ENCODE results near the gene AQP10. TPM values are rescaled to one million over a fixed set of nuclear protein-coding genes. Genes with fewer than 3 reads are reported as not detected.

The AQP10 gene
- polyA plus RNA-seq, 1 of the 3 experiments (the other 2 are of a cell fraction): 0.02 TPM

DNA sequence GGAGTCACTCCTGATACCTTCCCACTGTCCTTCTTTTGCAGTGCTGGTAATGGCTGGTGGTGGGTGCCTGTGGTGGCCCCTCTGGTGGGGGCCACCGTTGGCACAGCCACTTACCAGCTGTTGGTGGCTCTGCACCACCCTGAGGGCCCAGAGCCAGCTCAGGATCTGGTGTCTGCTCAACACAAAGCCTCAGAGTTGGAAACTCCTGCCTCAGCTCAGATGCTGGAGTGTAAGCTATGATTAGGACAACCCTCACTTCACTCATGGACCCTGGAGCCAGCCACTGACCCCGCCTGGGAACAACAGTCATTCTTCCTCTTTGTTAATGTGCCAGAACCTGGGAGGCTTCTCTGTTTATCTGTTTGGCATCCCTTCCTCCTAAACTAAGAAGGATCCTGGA, 3.3 kb downstream of the AQP10 start (continued):
- TF ChIP-seq EZH2phosphoT487 (IDR thresholded peaks at IDR 0.05; ENCODE audit: borderline replicate concordance, low read depth): no peak
- no peak for TF ChIP-seq GATA2 (CRISPR knock-in tag; IDR thresholded peaks at IDR 0.05)
- TF ChIP-seq EP300 (IDR thresholded peaks at IDR 0.05; ENCODE audit: borderline replicate concordance in 1 of 2, low read depth in 1 of 2, low read length in 1 of 2): no peak

DNA sequence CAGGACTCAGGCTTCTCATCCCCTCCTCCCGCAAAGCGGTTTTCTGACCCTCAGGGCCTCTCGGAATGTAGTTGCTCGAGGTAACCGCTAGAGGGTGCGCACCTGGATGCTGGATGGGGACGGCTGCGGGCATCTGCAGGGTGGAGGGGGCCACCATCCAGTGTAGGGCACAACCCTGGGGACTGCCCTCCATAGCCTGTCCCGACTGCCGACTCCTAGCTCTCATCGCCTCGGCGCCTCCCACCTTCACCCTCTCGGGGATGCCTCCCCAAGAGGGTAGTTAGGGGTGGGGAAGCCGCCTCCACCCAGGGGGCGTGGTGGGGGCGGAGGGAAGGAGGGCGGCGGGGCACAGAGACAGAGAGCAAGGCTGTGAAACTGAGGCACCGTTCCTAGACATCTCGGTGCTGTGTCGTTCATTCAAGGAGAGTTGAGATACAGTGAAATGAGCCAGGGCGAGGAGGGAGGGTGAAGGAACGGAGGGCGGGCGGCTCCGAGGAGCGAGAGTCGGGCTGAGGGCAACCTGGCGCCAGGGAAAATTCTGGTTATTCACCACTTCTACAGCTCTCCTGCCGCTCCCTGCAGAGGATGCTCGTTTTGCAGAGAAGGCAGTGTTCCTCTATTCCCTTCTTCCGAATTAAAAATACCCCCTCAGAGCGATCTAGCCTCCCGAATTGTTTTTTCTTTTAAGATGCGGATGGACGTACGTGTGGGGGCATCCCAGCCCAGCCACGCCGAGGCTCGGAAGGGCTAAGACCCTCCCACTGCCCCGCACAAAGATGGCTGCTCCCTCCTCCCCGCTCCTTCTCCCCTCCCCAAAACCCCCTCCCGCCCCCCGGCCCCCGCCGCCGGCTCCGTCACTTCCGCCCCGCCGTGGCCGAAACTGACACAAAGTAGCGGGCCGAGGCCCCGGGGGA, 4.0 kb downstream of the AQP10 start, which contains the start of gene ATP8B2:
TSS of gene ATP8B2 (plus strand) at position 857 of the 914 bp plus-strand sequence. CDS start 2,617 bp downstream, outside the sequence.
- WGBS (ENCODE audit: low lambda C conversion rate): under 1% methylated on average over 45 of the region's 56 CpGs
- H3K4me3 ChIP-seq (ENCODE audit: low read depth in 2 of 2, low read length in 1 of 2): peak within 1 kb of the TSS; percentile 78 to 84
- no peaks in the 10 kb centered on the region for H3K9me3 ChIP-seq
- H3K36me3 ChIP-seq (replicated peaks in 1 of 2; ENCODE audit: control insufficient read depth in 1 of 2, insufficient read depth in 2 of 2, low read length in 1 of 2): peaks cover 0 to 4% of the 10 kb centered on the region in 2 experiments
- H3K4me1 ChIP-seq (ENCODE audit: control insufficient read depth in 1 of 2, insufficient read depth in 2 of 2, low read depth in 1 of 2, low read length in 1 of 2): peaks cover 21 to 43% of the 10 kb centered on the region in 2 experiments; a peak in 3 of 4 replicates
- CTCF ChIA-PET: interaction anchor here (0.6 to 6.3 kb wide), 22 partner anchors 9 to 825 kb away, joined by 3 to 99 read pairs (median 8); partner anchors contain the start of genes HAX1 and IL6R
- H3K79me2 ChIP-seq (ENCODE audit: insufficient read depth): peaks cover 38% of the 10 kb centered on the region
- peaks cover 12% of the 10 kb centered on the region for H4K20me1 ChIP-seq (ENCODE audit: insufficient read depth)
- H2AFZ ChIP-seq (ENCODE audit: low read depth): peak within 1 kb of the TSS; percentile 89
- TF ChIP-seq SMC3 (IDR thresholded peaks at IDR 0.05; ENCODE audit: low read depth, low read length) (peak; percentile 46), RAD21 (IDR thresholded peaks at IDR 0.05; ENCODE audit: low read length) (peak; percentile 51), SIN3A (IDR thresholded peaks at IDR 0.05; ENCODE audit: borderline replicate concordance, low read depth, low read length) (0 out of 2 replicates have a peak, but pooled peaks have one; percentile 8), GABPA (IDR thresholded peaks at IDR 0.05; ENCODE audit: low read depth) (peak; percentile 56; the same call in 1 of the 2 replicates), MXI1 (IDR thresholded peaks at IDR 0.05; ENCODE audit: low read depth, low read length) (peak; percentile 35; the same call in 1 of the 2 replicates), NRF1 (IDR thresholded peaks at IDR 0.05; ENCODE audit: low read depth, low read length) (0 out of 2 replicates have a peak, but pooled peaks have one; percentile 11), EZH2phosphoT487 (IDR thresholded peaks at IDR 0.05; ENCODE audit: borderline replicate concordance, low read depth) (no peak), POLR2AphosphoS5 (IDR thresholded peaks at IDR 0.05; ENCODE audit: low read depth, low read length) (peak; percentile 48), CHD2 (IDR thresholded peaks at IDR 0.05; ENCODE audit: low read length, partially characterized antibody) (peak; percentile 40), YY1 (IDR thresholded peaks at IDR 0.05; ENCODE audit: low read depth) (peak; percentile 93)
- TF ChIP-seq, protein P1, sequence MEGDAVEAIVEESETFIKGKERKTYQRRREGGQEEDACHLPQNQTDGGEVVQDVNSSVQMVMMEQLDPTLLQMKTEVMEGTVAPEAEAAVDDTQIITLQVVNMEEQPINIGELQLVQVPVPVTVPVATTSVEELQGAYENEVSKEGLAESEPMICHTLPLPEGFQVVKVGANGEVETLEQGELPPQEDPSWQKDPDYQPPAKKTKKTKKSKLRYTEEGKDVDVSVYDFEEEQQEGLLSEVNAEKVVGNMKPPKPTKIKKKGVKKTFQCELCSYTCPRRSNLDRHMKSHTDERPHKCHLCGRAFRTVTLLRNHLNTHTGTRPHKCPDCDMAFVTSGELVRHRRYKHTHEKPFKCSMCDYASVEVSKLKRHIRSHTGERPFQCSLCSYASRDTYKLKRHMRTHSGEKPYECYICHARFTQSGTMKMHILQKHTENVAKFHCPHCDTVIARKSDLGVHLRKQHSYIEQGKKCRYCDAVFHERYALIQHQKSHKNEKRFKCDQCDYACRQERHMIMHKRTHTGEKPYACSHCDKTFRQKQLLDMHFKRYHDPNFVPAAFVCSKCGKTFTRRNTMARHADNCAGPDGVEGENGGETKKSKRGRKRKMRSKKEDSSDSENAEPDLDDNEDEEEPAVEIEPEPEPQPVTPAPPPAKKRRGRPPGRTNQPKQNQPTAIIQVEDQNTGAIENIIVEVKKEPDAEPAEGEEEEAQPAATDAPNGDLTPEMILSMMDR (IDR thresholded peaks at IDR 0.05): peak; percentile 96
- TF ChIP-seq, protein P2, sequence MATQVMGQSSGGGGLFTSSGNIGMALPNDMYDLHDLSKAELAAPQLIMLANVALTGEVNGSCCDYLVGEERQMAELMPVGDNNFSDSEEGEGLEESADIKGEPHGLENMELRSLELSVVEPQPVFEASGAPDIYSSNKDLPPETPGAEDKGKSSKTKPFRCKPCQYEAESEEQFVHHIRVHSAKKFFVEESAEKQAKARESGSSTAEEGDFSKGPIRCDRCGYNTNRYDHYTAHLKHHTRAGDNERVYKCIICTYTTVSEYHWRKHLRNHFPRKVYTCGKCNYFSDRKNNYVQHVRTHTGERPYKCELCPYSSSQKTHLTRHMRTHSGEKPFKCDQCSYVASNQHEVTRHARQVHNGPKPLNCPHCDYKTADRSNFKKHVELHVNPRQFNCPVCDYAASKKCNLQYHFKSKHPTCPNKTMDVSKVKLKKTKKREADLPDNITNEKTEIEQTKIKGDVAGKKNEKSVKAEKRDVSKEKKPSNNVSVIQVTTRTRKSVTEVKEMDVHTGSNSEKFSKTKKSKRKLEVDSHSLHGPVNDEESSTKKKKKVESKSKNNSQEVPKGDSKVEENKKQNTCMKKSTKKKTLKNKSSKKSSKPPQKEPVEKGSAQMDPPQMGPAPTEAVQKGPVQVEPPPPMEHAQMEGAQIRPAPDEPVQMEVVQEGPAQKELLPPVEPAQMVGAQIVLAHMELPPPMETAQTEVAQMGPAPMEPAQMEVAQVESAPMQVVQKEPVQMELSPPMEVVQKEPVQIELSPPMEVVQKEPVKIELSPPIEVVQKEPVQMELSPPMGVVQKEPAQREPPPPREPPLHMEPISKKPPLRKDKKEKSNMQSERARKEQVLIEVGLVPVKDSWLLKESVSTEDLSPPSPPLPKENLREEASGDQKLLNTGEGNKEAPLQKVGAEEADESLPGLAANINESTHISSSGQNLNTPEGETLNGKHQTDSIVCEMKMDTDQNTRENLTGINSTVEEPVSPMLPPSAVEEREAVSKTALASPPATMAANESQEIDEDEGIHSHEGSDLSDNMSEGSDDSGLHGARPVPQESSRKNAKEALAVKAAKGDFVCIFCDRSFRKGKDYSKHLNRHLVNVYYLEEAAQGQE (IDR thresholded peaks at IDR 0.05; ENCODE audit: low read depth, low read length): no peak
- TF ChIP-seq, protein P3, sequence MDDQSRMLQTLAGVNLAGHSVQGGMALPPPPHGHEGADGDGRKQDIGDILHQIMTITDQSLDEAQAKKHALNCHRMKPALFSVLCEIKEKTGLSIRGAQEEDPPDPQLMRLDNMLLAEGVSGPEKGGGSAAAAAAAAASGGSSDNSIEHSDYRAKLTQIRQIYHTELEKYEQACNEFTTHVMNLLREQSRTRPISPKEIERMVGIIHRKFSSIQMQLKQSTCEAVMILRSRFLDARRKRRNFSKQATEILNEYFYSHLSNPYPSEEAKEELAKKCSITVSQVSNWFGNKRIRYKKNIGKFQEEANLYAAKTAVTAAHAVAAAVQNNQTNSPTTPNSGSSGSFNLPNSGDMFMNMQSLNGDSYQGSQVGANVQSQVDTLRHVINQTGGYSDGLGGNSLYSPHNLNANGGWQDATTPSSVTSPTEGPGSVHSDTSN (IDR thresholded peaks at IDR 0.05): no peak
- TF ChIP-seq, protein P4, sequence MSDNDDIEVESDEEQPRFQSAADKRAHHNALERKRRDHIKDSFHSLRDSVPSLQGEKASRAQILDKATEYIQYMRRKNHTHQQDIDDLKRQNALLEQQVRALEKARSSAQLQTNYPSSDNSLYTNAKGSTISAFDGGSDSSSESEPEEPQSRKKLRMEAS (IDR thresholded peaks at IDR 0.05; ENCODE audit: low read depth): peak; percentile 28; the same call in 1 of the 2 replicates
- peak within 1 kb of the TSS; percentile 88 to 92 for H3K27ac ChIP-seq (ENCODE audit: low read depth in 2 of 2, low read length in 1 of 2)
- H3K27me3 ChIP-seq (ENCODE audit: insufficient read depth): no peaks in the 10 kb centered on the region; the same call in 1 of the 2 replicates
- no peaks in the 10 kb centered on the region for H3K9me2 ChIP-seq
- H3F3A ChIP-seq (replicated peaks; ENCODE audit: insufficient read depth): peaks cover 11% of the 10 kb centered on the region
- peak within 1 kb of the TSS; percentile 94 for H3K4me2 ChIP-seq
- POLR2A ChIA-PET: no interaction called here
- DNase-seq: peak; percentile 92
- H3K9ac ChIP-seq: peak within 1 kb of the TSS; percentile 91
